Right lobe of liver (tissue), 6 donors: Measurements from ENCODE around the gene TRIAP1. TPM values are rescaled to one million over a fixed set of nuclear protein-coding genes. Genes with fewer than 3 reads are reported as not detected.

ENCODE experiments used
- ATAC-seq, 4 donors: fragments of 200-7000 bp; cut with Tn5 transposase; one replicate each; pipeline ENCODE4 v1.9.1; 2020; ENCODE audit warnings: mild to moderate bottlenecking in 4 of 4, moderate library complexity in 4 of 4
- DNase-seq, 3 donors: peaks; one replicate each; pipeline ENCODE4 v3.0.0-alpha.2; 2020
- H3K27ac ChIP-seq, 3 donors: fragments of 200-600 bp; one replicate each; pipeline ENCODE4 v1.8.0; 2022
- H3K27me3 ChIP-seq, 2 donors: fragments of 200-600 bp; one replicate each; pipeline ENCODE4 v1.8.0; 2022
- H3K36me3 ChIP-seq, 4 donors: fragments of 200-600 bp; sonication (generic) in 1 of 4; one replicate each; pipeline versions ENCODE4 v1.5.1 to v1.8.0; 2017 to 2022; ENCODE audit warnings: control low read depth in 1 of 4
- H3K4me1 ChIP-seq, 4 donors: fragments of 200-600 bp; sonication (generic) in 1 of 4; one replicate each; pipeline versions ENCODE4 v1.5.1 to v1.8.0; 2017 to 2022; ENCODE audit warnings: control low read depth in 1 of 4
- H3K4me3 ChIP-seq, 3 donors: fragments of 200-600 bp; one replicate each; pipeline ENCODE4 v1.8.0; 2022
- H3K9me3 ChIP-seq, 4 donors: fragments of 200-600 bp; sonication (generic) in 1 of 4; one replicate each; pipeline versions ENCODE4 v1.5.1 to v1.8.0; 2017 to 2022; ENCODE audit warnings: control low read depth in 1 of 4
- CTCF ChIP-seq, 4 donors: fragments of 200-600 bp in 3 of 4; fragments of 450-650 bp in 1 of 4; IDR thresholded peaks; one replicate each; pipeline versions ENCODE4 v1.5.1 to v1.8.0; 2016 to 2022; ENCODE audit warnings: antibody characterized with exemption in 4 of 4, mild to moderate bottlenecking in 2 of 4
- POLR2A ChIP-seq: fragments of 450-650 bp; IDR thresholded peaks from one replicate; pipeline ENCODE4 v1.6.1; 2017; ENCODE audit warnings: antibody characterized with exemption, mild to moderate bottlenecking
- WGBS: methylation state at CpG from one replicate; pipeline ENCODE4 v1.1.6; 2018; ENCODE audit warnings: low coverage, low lambda C conversion rate; ENCODE audit not compliant: insufficient coverage; ENCODE audit errors: missing lambda C conversion rate; 5-methylcytosine and 5-hydroxymethylcytosine counted together
- intact Hi-C, 2 donors: fragments of 100-400 bp; cut with DNase I; formaldehyde crosslinking; loops; one replicate each; pipeline versions ENCODE4 v1.11.2 to v1.14.1; 2022
- total RNA-seq, 6 experiments: library from RNA; depleted of rRNA in 2 of 6; stranded (reverse); fragments of >200 nt in 2 of 6; fragmentation: NEBNext Ultra II Directional in 3 of 6; extraction: Animal tissue kit (Norgen Biotek cat#: 25700) in 3 of 6; gene quantifications; one replicate each; pipeline versions ENCODE4 v1.1.0 to v1.2.4, GENCODE V29; 2016 to 2023
- donor health status: DM: no; HTN: yes; CAD: no.
- donor health status: DM: no; HTN: no; CAD: no.
- donor health status: DM: no; HTN: no; CAD: no.
- donor health status: DM: no; HTN: yes; CAD: no.
- donor health status: DM: no; HTN: yes; CAD: no.

TRIAP1 gene
- total RNA-seq, 6 experiments from 2014 or later, result 13.3 to 28.7 (median 17.0) TPM

GRCh38 chr12:120397824-120398540, 48.2 kb downstream of the TRIAP1 start:
- Histone ChIP-seq H3K4me3 (peak overlapping the region in 1 of 3 donors; percentile 16), H3K27me3 (no peaks in the 10 kb centered on the region), H3K36me3 (no peaks in the 10 kb centered on the region), H3K4me1 (peaks cover 0 to 6% (median 0%) of the 10 kb centered on the region in 4 donors), H3K27ac (no peak overlapping the region), H3K9me3 (no peaks in the 10 kb centered on the region)
- ATAC-seq (peak; percentile 40 to 82 (median 74)), DNase-seq (peak in 1 of 3 donors; percentile 24)
- intact Hi-C loops, result no loop called here
- WGBS, result 41% methylated on average over 14 of the region's 33 CpGs
- TF ChIP-seq POLR2A (no peak), CTCF (IDR thresholded peaks at IDR 0.05) (no peak)

- no peak overlapping the region for H3K27ac ChIP-seq
- peaks cover 0 to 6% (median 0%) of the 10 kb centered on the region in 4 donors for H3K4me1 ChIP-seq
- TF ChIP-seq POLR2A (no peak), CTCF (IDR thresholded peaks at IDR 0.05) (no peak)
- ATAC-seq, result peak in 1 of 4 donors; percentile 12
- intact Hi-C loops, result no loop called here
- no peak for DNase-seq
- no peaks in the 10 kb centered on the region for H3K9me3 ChIP-seq
- no peak overlapping the region for H3K4me3 ChIP-seq
- H3K27me3 ChIP-seq, result no peaks in the 10 kb centered on the region
- 46% methylated on average over 2 of the region's 18 CpGs for WGBS
- no peaks in the 10 kb centered on the region for H3K36me3 ChIP-seq
Measured at GRCh38 chr12:120394483-120395367, 51.5 kb downstream of the TRIAP1 start.

Other genes with a start within 250 kb of the TRIAP1 start
- gene RPLP0, start 245.3 kb downstream of the TRIAP1 start, total RNA-seq, result 1,000 to 10,000 TPM in 2 of 6 experiments, 100 to 1,000 TPM in 4; 549 to 1,070 (median 665) TPM
- 10 to 100 TPM; 15.1 to 32.6 (median 24.1) TPM for gene PXN, start 180.7 kb downstream of the TRIAP1 start, total RNA-seq
- 1,000 to 10,000 TPM in 4 of 6 experiments, under 1 TPM in 2; under 0.01 to 8,070 (median 3,211) TPM for gene RNU4-2, start 154.5 kb downstream of the TRIAP1 start, total RNA-seq
- 1,000 to 10,000 TPM in 4 of 6 experiments, under 1 TPM in 1, not detected in 1; under 0.01 to 2,710 (median 2,128) TPM for gene RNU4-1, start 153.1 kb downstream of the TRIAP1 start, total RNA-seq
- 1 to 10 TPM in 5 of 6 experiments, under 1 TPM in 1; 0.56 to 4.1 (median 3.0) TPM for gene SIRT4, start 144.1 kb downstream of the TRIAP1 start, total RNA-seq
- gene PLA2G1B, start 118.6 kb downstream of the TRIAP1 start, total RNA-seq, result not detected
- gene MSI1, start 77.2 kb downstream of the TRIAP1 start, total RNA-seq, result 1 to 10 TPM in 1 of 6 experiments, under 1 TPM in 1, not detected in 4; 0.06 to 1.6 TPM
- gene COX6A1, start 8.3 kb downstream of the TRIAP1 start, total RNA-seq, result 100 to 1,000 TPM; 229 to 625 (median 292) TPM
- 10 to 100 TPM; 13.4 to 23.8 (median 15.9) TPM for gene GATC, start 60 bp upstream of the TRIAP1 start, total RNA-seq
- gene SRSF9, start 23.4 kb upstream of the TRIAP1 start, total RNA-seq, result 10 to 100 TPM; 36.4 to 63.3 (median 60.2) TPM
- 100 to 1,000 TPM in 5 of 6 experiments, 10 to 100 TPM in 1; 85.0 to 189 (median 164) TPM for gene DYNLL1, start 49.7 kb upstream of the TRIAP1 start, total RNA-seq
- gene COQ5, start 82.8 kb upstream of the TRIAP1 start, total RNA-seq, result 10 to 100 TPM; 21.6 to 37.9 (median 31.0) TPM
- gene RNF10, start 88.0 kb upstream of the TRIAP1 start, total RNA-seq, result 100 to 1,000 TPM in 2 of 6 experiments, 10 to 100 TPM in 4; 70.8 to 111 (median 90.2) TPM
- 10 to 100 TPM; 14.2 to 29.2 (median 23.0) TPM for gene POP5, start 135.0 kb upstream of the TRIAP1 start, total RNA-seq
- gene CABP1, start 194.2 kb upstream of the TRIAP1 start, total RNA-seq, result under 1 TPM in 1 of 6 experiments, not detected in 5; 0.26 TPM
- gene MLEC, start 240.8 kb upstream of the TRIAP1 start, total RNA-seq, result 100 to 1,000 TPM; 102 to 193 (median 126) TPM